Ovary (tissue), 9 donors: Measurements from ENCODE around the gene TNS4. TPM values are rescaled to one million over a fixed set of nuclear protein-coding genes. Genes with fewer than 3 reads are reported as not detected.
A peak's percentile ranks its signal among the peaks of the same experiment; 100 is the strongest.

Source experiments
- DNase-seq, 5 donors: peaks; one replicate each; pipeline ENCODE4 v3.0.0-alpha.2; 2019 to 2020
- H3K27ac ChIP-seq, 2 donors: fragments of 200-600 bp; one replicate each; pipeline versions ENCODE4 v1.5.1 to v1.8.0; 2019 to 2022
- H3K27me3 ChIP-seq: fragments of 200-600 bp; one replicate; pipeline ENCODE4 v1.8.0; 2022
- H3K36me3 ChIP-seq: fragments of 200-600 bp; sonication (generic); one replicate; pipeline ENCODE4 v1.5.1; 2019
- H3K4me1 ChIP-seq: one replicate; pipeline ENCODE4 v1.8.1; 2013; ENCODE audit warnings: mild to moderate bottlenecking, moderate library complexity; ENCODE audit not compliant: insufficient read depth
- H3K4me3 ChIP-seq: fragments of 200-600 bp; sonication (generic); one replicate; pipeline ENCODE4 v1.5.1; 2017
- H3K9me3 ChIP-seq, 2 donors: fragments of 200-600 bp in 1 of 2; sonication (generic) in 1 of 2; one replicate each; pipeline versions ENCODE4 v1.5.1 to v1.8.1; 2013 to 2019; ENCODE audit warnings: mild to moderate bottlenecking in 1 of 2, moderate library complexity in 1 of 2
- EP300 ChIP-seq: sonication (generic); formaldehyde crosslinking; IDR thresholded peaks from one replicate; pipeline ENCODE4 v1.6.1; 2017; ENCODE audit warnings: antibody characterized with exemption
- POLR2A ChIP-seq: fragments of 450-650 bp; IDR thresholded peaks from one replicate; pipeline ENCODE4 v1.6.1; 2017; ENCODE audit warnings: antibody characterized with exemption, mild to moderate bottlenecking, moderate library complexity
- WGBS, 3 donors: extraction: QIAGEN DNeasy Blood & Tissue Kit in 1 of 3; methylation state at CpG; one replicate each; pipeline versions ENCODE4 v1.1.5 to v1.1.7; 2013 to 2017; 5-methylcytosine and 5-hydroxymethylcytosine counted together
- intact Hi-C, 4 donors: fragments of 100-400 bp; cut with DNase I; formaldehyde crosslinking; loops; one replicate each; pipeline versions ENCODE4 v1.11.0 to v1.15.1; 2022 to 2023
- polyA plus RNA-seq, 2 donors: library from polyadenylated mRNA; stranded (reverse); fragments of 200-250 nt in 1 of 2; fragments of 350-450 nt in 1 of 2; fragmentation: Illumina TruSeq in 1 of 2; extraction: RNeasy Lipid Tissue Mini Kit (QIAGEN cat#74804) in 1 of 2; gene quantifications; one replicate each; pipeline ENCODE4 v1.2.3, GENCODE V29; 2013 to 2014
- total RNA-seq, 7 donors: library from RNA; depleted of rRNA in 2 of 7; stranded (reverse); fragments of >200 nt in 2 of 7; fragmentation: NEBNext Ultra II Directional in 3 of 7; extraction: Animal tissue kit (Norgen Biotek cat#: 25700) in 3 of 7; gene quantifications; one replicate each; pipeline versions ENCODE4 v1.1.0 to v1.2.4, GENCODE V29; 2016 to 2023
- TF ChIP-seq, protein P1 (sequence below), 3 donors: fragments of 450-650 bp in 2 of 3; fragments of 200-600 bp in 1 of 3; IDR thresholded peaks; one replicate each; pipeline versions ENCODE4 v1.5.1 to v1.8.0; 2016 to 2022; ENCODE audit warnings: antibody characterized with exemption in 3 of 3, mild to moderate bottlenecking in 1 of 3
- donor health status: DM: no; HTN: no; CAD: no; lungs with moderate emphysema.
- donor health status: DM: no; HTN: no; CAD: no.
- donor health status: Bipolar disorder and iron deficiency.
- donor health status: DM: yes; HTN: yes; CAD: no.
- donor health status: DM: no; HTN: no; CAD: no.
- donor health status: DM: yes; HTN: yes; CAD: no.

The TNS4 gene
- total and polyA plus RNA-seq, 9 donors, result 0.13 to 6.2 (median 0.54) TPM; not detected in 5

- Histone ChIP-seq H3K4me3 (no peak overlapping the region), H3K27ac (no peak overlapping the region), H3K9me3 (no peaks in the 10 kb centered on the region), H3K27me3 (no peaks in the 10 kb centered on the region), H3K36me3 (no peaks in the 10 kb centered on the region), H3K4me1 (peaks cover 6% of the 10 kb centered on the region)
- TF ChIP-seq EP300 (no peak), POLR2A (no peak)
- TF ChIP-seq, protein P1, sequence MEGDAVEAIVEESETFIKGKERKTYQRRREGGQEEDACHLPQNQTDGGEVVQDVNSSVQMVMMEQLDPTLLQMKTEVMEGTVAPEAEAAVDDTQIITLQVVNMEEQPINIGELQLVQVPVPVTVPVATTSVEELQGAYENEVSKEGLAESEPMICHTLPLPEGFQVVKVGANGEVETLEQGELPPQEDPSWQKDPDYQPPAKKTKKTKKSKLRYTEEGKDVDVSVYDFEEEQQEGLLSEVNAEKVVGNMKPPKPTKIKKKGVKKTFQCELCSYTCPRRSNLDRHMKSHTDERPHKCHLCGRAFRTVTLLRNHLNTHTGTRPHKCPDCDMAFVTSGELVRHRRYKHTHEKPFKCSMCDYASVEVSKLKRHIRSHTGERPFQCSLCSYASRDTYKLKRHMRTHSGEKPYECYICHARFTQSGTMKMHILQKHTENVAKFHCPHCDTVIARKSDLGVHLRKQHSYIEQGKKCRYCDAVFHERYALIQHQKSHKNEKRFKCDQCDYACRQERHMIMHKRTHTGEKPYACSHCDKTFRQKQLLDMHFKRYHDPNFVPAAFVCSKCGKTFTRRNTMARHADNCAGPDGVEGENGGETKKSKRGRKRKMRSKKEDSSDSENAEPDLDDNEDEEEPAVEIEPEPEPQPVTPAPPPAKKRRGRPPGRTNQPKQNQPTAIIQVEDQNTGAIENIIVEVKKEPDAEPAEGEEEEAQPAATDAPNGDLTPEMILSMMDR (IDR thresholded peaks at IDR 0.05), result no peak
- DNase-seq, result no peak
- WGBS, 3 donors, result 74 to 81% (median 78%) methylated on average over 7 of the region's 7 CpGs
- intact Hi-C loops, result no loop called here
Observed at GRCh38 chr17:40491486-40491885, 9.9 kb downstream of the TNS4 start.

DNA sequence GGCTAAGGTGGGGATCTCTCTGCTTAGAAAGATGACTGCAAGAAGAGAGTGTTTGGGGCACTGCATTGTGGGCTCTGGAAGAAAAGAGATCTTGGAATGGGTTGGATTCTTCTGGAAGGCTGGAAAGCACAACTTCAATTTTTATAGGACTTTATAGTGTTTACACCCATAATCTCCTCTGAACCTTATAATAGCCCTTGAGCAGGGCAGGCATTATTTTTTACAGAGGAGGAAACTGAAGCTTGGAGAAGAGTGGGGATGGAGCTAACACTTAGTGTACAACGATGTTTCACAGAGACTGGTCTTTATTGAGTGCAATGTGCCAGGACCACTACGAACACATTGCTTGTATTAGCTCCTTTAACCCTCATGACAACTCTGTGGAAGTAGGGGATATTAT is 10.4 kb downstream of the TNS4 start:
- no peak overlapping the region for H3K27ac ChIP-seq
- H3K36me3 ChIP-seq, result no peaks in the 10 kb centered on the region
- WGBS, 3 donors, result 77 to 95% (median 83%) methylated on average over 2 of the region's 2 CpGs
- no peak for DNase-seq
- no peaks in the 10 kb centered on the region for H3K27me3 ChIP-seq
- no peaks in the 10 kb centered on the region for H3K9me3 ChIP-seq
- no peak overlapping the region for H3K4me3 ChIP-seq
- intact Hi-C loops, result no loop called here
- TF ChIP-seq, protein P1 (IDR thresholded peaks at IDR 0.05), result no peak
- TF ChIP-seq EP300 (no peak), POLR2A (no peak)
- H3K4me1 ChIP-seq, result peaks cover 8% of the 10 kb centered on the region

GRCh38 chr17:40490289-40490853 is 11.1 kb downstream of the TNS4 start:
- no peak overlapping the region for H3K4me3 ChIP-seq
- intact Hi-C loops, result no loop called here
- DNase-seq, result peak in 4 of 5 donors; percentile 58 to 75 (median 72)

GRCh38 chr17:40487371-40488020 is 13.9 kb downstream of the TNS4 start:
- Histone ChIP-seq H3K36me3 (no peaks in the 10 kb centered on the region), H3K27me3 (no peaks in the 10 kb centered on the region), H3K9me3 (no peaks in the 10 kb centered on the region), H3K4me3 (no peak overlapping the region), H3K27ac (no peak overlapping the region), H3K4me1 (peaks cover 12% of the 10 kb centered on the region)
- intact Hi-C loops, result loop anchor here in 1 of 4 donors (10.0 kb wide), 1 partner anchor 47 kb away; no protein-coding TSS in a partner anchor
- TF ChIP-seq EP300 (no peak), POLR2A (no peak)
- TF ChIP-seq, protein P1 (IDR thresholded peaks at IDR 0.05), result no peak
- 82 to 93% (median 86%) methylated on average over 7 of the region's 7 CpGs for WGBS, 3 donors
- peak in 1 of 5 donors; percentile 10 for DNase-seq

More at GRCh38 chr17:40490289-40490853, 11.1 kb downstream of the TNS4 start:
- no peak for TF ChIP-seq POLR2A
- TF ChIP-seq, protein P1 (IDR thresholded peaks at IDR 0.05), result no peak
- TF ChIP-seq EP300, result no peak
- WGBS, 3 donors, result 31 to 42% (median 38%) methylated on average over 5 of the region's 5 CpGs
- Histone ChIP-seq H3K36me3 (no peaks in the 10 kb centered on the region), H3K27ac (no peak overlapping the region), H3K4me1 (peaks cover 12% of the 10 kb centered on the region), H3K27me3 (no peaks in the 10 kb centered on the region), H3K9me3 (no peaks in the 10 kb centered on the region)
